CD14-positive monocyte (primary cell): Measurements from ENCODE around the gene RAB40C. TPM values are rescaled to one million over a fixed set of nuclear protein-coding genes. Genes with fewer than 3 reads are reported as not detected.

Source experiments
- DNase-seq, 3 donors: peaks; one replicate each; pipeline ENCODE4 v3.0.0-alpha.2; 2011 to 2022
- H2AFZ ChIP-seq: 2 replicates; pipeline ENCODE4 v1.6.0; 2012; ENCODE audit warnings: mild to moderate bottlenecking, low read depth, low read length, inconsistent platforms; ENCODE audit not compliant: insufficient read depth, poor library complexity, severe bottlenecking
- H3K27ac ChIP-seq, 2 donors: 1 replicate in 1 of 2; 2 replicates in 1 of 2; pipeline ENCODE4 v1.5.1; 2012 to 2013; ENCODE audit warnings: low read length in 2 of 2, control low read depth in 1 of 2, inconsistent platforms in 1 of 2, low read depth in 1 of 2, mild to moderate bottlenecking in 1 of 2
- H3K27me3 ChIP-seq, 2 donors: one replicate each; pipeline versions ENCODE4 v1.6.0 to v1.6.1; 2011 to 2013; ENCODE audit warnings: low read length in 2 of 2; ENCODE audit not compliant: control insufficient read depth in 2 of 2, insufficient read depth in 2 of 2
- H3K36me3 ChIP-seq, 2 donors: replicated peaks in 1 of 2; 1 replicate in 1 of 2; 2 replicates in 1 of 2; pipeline versions ENCODE4 v1.5.1 to v1.6.1; 2012 to 2013; ENCODE audit warnings: low read length in 2 of 2, control low read depth in 1 of 2, inconsistent platforms in 1 of 2, mild to moderate bottlenecking in 1 of 2; ENCODE audit not compliant: insufficient read depth in 2 of 2, control insufficient read depth in 1 of 2
- H3K4me1 ChIP-seq, 2 donors: 1 replicate in 1 of 2; 2 replicates in 1 of 2; pipeline versions ENCODE4 v1.5.1 to v1.6.1; 2012 to 2013; ENCODE audit warnings: low read length in 2 of 2, control low read depth in 1 of 2, inconsistent platforms in 1 of 2, mild to moderate bottlenecking in 1 of 2, moderate library complexity in 1 of 2; ENCODE audit not compliant: insufficient read depth in 2 of 2, control insufficient read depth in 1 of 2
- H3K4me2 ChIP-seq: replicated peaks from 2 replicates; pipeline ENCODE3; 2012; ENCODE audit warnings: low read length, moderate library complexity, mild to moderate bottlenecking; ENCODE audit not compliant: poor library complexity, severe bottlenecking; ENCODE audit errors: extremely low read depth
- H3K4me3 ChIP-seq, 3 experiments: fragments of 200-600 bp in 1 of 3; sonication (generic) in 1 of 3; replicated peaks in 1 of 3; 1 replicate in 2 of 3; 2 replicates in 1 of 3; pipeline ENCODE4 v1.5.1; 2011 to 2013; ENCODE audit warnings: low read length in 3 of 3, mild to moderate bottlenecking in 3 of 3, control low read depth in 2 of 3, low read depth in 2 of 3, inconsistent platforms in 1 of 3, moderate library complexity in 1 of 3
- H3K79me2 ChIP-seq: 2 replicates; pipeline ENCODE4 v1.6.0; 2012; ENCODE audit warnings: mild to moderate bottlenecking, control low read depth, inconsistent platforms, low read length, moderate library complexity; ENCODE audit not compliant: insufficient read depth
- H3K9ac ChIP-seq: 2 replicates; pipeline ENCODE4 v1.6.0; 2017; ENCODE audit warnings: low read length, mild to moderate bottlenecking; ENCODE audit not compliant: insufficient read depth, poor library complexity, severe bottlenecking
- H3K9me3 ChIP-seq, 2 donors: replicated peaks in 1 of 2; 1 replicate in 1 of 2; 2 replicates in 1 of 2; pipeline versions ENCODE4 v1.5.1 to v1.6.1; 2012 to 2013; ENCODE audit warnings: low read length in 2 of 2, control low read depth in 1 of 2; ENCODE audit not compliant: control insufficient read depth in 1 of 2, insufficient read depth in 1 of 2
- H4K20me1 ChIP-seq: 2 replicates; pipeline ENCODE4 v1.6.0; 2012; ENCODE audit warnings: mild to moderate bottlenecking, low read length, control low read depth, moderate library complexity; ENCODE audit not compliant: insufficient read depth
- H3K27ac Mint-ChIP-seq, 7 donors: one replicate each; pipeline ENCODE4 v1.8.0; 2020; ENCODE audit warnings: mild to moderate bottlenecking in 7 of 7, mixed read lengths in 7 of 7, moderate library complexity in 6 of 7, inconsistent platforms in 2 of 7
- H3K27me3 Mint-ChIP-seq, 3 donors: one replicate each; pipeline ENCODE4 v1.8.0; 2021 to 2022; ENCODE audit warnings: low read depth in 3 of 3, mild to moderate bottlenecking in 3 of 3, mixed read lengths in 3 of 3, moderate library complexity in 3 of 3, inconsistent platforms in 1 of 3
- H3K36me3 Mint-ChIP-seq, 2 donors: one replicate each; pipeline ENCODE4 v1.8.0; 2020; ENCODE audit warnings: mixed read lengths in 2 of 2, inconsistent platforms in 1 of 2, mild to moderate bottlenecking in 1 of 2
- H3K4me1 Mint-ChIP-seq: one replicate; pipeline ENCODE4 v1.8.0; 2020; ENCODE audit warnings: mild to moderate bottlenecking, mixed read lengths
- H3K4me3 Mint-ChIP-seq, 2 donors: one replicate each; pipeline ENCODE4 v1.8.0; 2020; ENCODE audit warnings: mild to moderate bottlenecking in 2 of 2, mixed read lengths in 2 of 2, moderate library complexity in 1 of 2
- H3K9me3 Mint-ChIP-seq, 7 donors: one replicate each; pipeline ENCODE4 v1.8.0; 2020 to 2022; ENCODE audit warnings: mixed read lengths in 7 of 7, mild to moderate bottlenecking in 6 of 7, moderate library complexity in 6 of 7, inconsistent platforms in 2 of 7
- WGBS: methylation state at CpG from one replicate; pipeline ENCODE4 v1.1.5; 2013; ENCODE audit warnings: missing lambda C conversion rate; ENCODE audit not compliant: insufficient coverage; 5-methylcytosine and 5-hydroxymethylcytosine counted together
- intact Hi-C, 2 donors: fragments of 100-400 bp; cut with micrococcal nuclease; formaldehyde crosslinking; loops; one replicate each; pipeline versions ENCODE4 v1.15.0 to v1.15.1; 2023
- polyA plus RNA-seq, 3 donors: library from polyadenylated mRNA; depleted of rRNA in 1 of 3; unstranded in 2 of 3; stranded (reverse) in 1 of 3; fragments of 300-500 nt in 2 of 3; fragments of >200 nt in 1 of 3; fragmentation: Illumina TruSeq in 2 of 3; gene quantifications; 1 replicate in 2 of 3; 2 replicates in 1 of 3; pipeline ENCODE4 v1.2.3, GENCODE V29; 2012 to 2021
- TF ChIP-seq, protein P1 (sequence below): fragments of 200-600 bp; IDR thresholded peaks from one replicate; pipeline ENCODE4 v1.8.0; 2022; ENCODE audit warnings: antibody characterized with exemption, mild to moderate bottlenecking

RAB40C gene
- polyA plus RNA-seq, 3 donors = 10.0 to 22.6 (median 10.9) TPM

DNA sequence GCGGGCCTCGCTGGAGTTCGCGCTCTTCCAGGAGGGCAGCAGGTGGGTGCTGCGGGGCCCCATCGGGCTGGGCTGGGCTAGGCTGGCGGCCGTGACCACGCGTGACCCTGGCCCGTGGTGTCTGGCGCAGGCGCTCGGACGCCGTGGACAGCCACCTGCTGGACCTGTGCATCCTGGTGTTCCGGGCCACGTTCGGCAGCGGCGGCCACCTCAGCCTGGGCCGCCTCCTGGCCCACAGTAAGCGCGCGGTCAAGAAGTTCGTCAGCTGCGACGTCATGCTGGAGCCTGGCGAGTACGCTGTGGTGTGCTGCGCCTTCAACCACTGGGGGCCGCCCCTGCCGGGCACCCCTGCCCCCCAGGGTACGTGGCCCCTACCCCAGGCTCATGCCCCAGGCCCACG lies 37.7 kb upstream of the RAB40C start:
- peaks cover 10 to 17% of the 10 kb centered on the region in 2 donors for H3K36me3 Mint-ChIP-seq
- no peak overlapping the region for H3K4me3 Mint-ChIP-seq
- WGBS = 96% methylated on average over 35 of the region's 35 CpGs
- no peak overlapping the region for H2AFZ ChIP-seq
- no peaks in the 10 kb centered on the region for H3K27me3 ChIP-seq
- peaks cover 10% of the 10 kb centered on the region for H4K20me1 ChIP-seq
- H3K4me1 Mint-ChIP-seq = no peaks in the 10 kb centered on the region
- H3K4me2 ChIP-seq = no peak overlapping the region
- H3K79me2 ChIP-seq = no peaks in the 10 kb centered on the region
- no peak for DNase-seq
- H3K9ac ChIP-seq = no peak overlapping the region
- H3K4me1 ChIP-seq = peaks cover 0 to 4% of the 10 kb centered on the region in 2 donors
- H3K4me3 ChIP-seq = no peak overlapping the region
- intact Hi-C loops = no loop called here
- TF ChIP-seq, protein P1, sequence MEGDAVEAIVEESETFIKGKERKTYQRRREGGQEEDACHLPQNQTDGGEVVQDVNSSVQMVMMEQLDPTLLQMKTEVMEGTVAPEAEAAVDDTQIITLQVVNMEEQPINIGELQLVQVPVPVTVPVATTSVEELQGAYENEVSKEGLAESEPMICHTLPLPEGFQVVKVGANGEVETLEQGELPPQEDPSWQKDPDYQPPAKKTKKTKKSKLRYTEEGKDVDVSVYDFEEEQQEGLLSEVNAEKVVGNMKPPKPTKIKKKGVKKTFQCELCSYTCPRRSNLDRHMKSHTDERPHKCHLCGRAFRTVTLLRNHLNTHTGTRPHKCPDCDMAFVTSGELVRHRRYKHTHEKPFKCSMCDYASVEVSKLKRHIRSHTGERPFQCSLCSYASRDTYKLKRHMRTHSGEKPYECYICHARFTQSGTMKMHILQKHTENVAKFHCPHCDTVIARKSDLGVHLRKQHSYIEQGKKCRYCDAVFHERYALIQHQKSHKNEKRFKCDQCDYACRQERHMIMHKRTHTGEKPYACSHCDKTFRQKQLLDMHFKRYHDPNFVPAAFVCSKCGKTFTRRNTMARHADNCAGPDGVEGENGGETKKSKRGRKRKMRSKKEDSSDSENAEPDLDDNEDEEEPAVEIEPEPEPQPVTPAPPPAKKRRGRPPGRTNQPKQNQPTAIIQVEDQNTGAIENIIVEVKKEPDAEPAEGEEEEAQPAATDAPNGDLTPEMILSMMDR = no peak
- H3K27me3 Mint-ChIP-seq = peaks cover 1 to 4% (median 2%) of the 10 kb centered on the region in 3 donors
- H3K9me3 Mint-ChIP-seq = no peaks in the 10 kb centered on the region
- no peak overlapping the region for H3K27ac ChIP-seq
- no peak overlapping the region for H3K27ac Mint-ChIP-seq
- no peaks in the 10 kb centered on the region for H3K9me3 ChIP-seq
- H3K36me3 ChIP-seq = peaks cover 31 to 60% of the 10 kb centered on the region in 2 donors

DNA sequence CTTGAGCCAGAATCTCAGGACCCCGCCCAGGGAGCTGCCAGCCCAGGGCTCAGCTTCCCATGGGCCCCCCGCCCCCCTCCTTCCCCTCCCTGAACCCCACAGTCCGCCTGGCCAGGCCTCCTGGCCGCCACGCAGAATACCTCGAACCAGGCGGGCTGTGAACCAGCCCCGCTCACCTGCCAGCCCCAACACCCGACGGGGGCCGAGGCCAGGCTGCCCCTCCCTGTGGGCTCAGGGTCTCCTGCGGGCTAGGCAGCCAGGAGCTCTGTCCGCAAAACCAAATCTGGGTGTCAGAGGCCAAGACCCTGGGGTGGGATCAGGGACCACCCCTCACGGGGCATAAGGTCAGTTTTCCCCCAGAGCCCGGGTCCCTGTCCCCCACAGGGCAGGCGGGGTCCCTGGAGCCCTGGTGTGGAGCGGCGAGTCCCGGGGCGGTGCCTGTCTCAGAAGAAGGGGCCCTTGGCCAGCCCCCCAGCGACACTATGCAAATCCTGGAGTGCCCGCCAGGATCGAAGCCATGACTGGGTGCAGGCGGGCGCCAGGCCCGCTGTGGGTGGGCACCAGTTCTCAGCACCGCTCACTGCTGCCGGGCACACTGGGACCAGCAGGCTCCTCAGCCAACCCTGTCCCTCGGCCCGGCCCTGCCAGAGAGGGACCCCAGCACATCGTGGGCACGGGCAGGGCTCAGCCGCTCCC lies 36.1 kb upstream of the RAB40C start:
- Histone ChIP-seq H3K4me1 (no peaks in the 10 kb centered on the region), H3K79me2 (no peaks in the 10 kb centered on the region), H3K27ac (no peak overlapping the region), H2AFZ (no peak overlapping the region), H3K4me2 (no peak overlapping the region), H3K9me3 (no peaks in the 10 kb centered on the region), H3K4me3 (no peak overlapping the region), H3K27me3 (peaks cover 0 to 9% of the 10 kb centered on the region in 2 donors), H3K9ac (no peak overlapping the region), H4K20me1 (no peaks in the 10 kb centered on the region), H3K36me3 (peaks cover 24 to 49% of the 10 kb centered on the region in 2 donors)
- 98% methylated on average over 31 of the region's 33 CpGs for WGBS
- no peak overlapping the region for H3K4me3 Mint-ChIP-seq
- H3K4me1 Mint-ChIP-seq = no peaks in the 10 kb centered on the region
- no peaks in the 10 kb centered on the region for H3K9me3 Mint-ChIP-seq
- no peak overlapping the region for H3K27ac Mint-ChIP-seq
- peaks cover 6 to 18% (median 17%) of the 10 kb centered on the region in 3 donors for H3K27me3 Mint-ChIP-seq
- DNase-seq = no peak
- TF ChIP-seq, protein P1 = no peak
- peaks cover 9 to 16% of the 10 kb centered on the region in 2 donors for H3K36me3 Mint-ChIP-seq
- intact Hi-C loops = no loop called here
